HCT116 (cell line): ENCODE results near the gene LILRA2.

Experiments
- EZH2 ChIP-seq: fragments of 200-600 bp; sonication (generic); IDR thresholded peaks from 2 replicates; pipeline ENCODE4 v1.6.1; 2017; ENCODE audit warnings: antibody characterized with exemption, mixed run types
- EZH2phosphoT487 ChIP-seq: fragments of 200-600 bp; IDR thresholded peaks from 2 replicates; pipeline ENCODE4 v1.6.1; 2018; ENCODE audit warnings: antibody characterized with exemption, borderline replicate concordance
- MAX ChIP-seq: IDR thresholded peaks from 2 replicates; pipeline ENCODE4 v1.6.1; 2012

GRCh38 chr19:54574051-54574450 lies 461 bp downstream of the LILRA2 start:
- no peak for TF ChIP-seq EZH2
- TF ChIP-seq MAX, result no peak
- TF ChIP-seq EZH2phosphoT487, result no peak
